Right kidney (tissue), 1 donor: ENCODE results near the gene ABCG4.
"Not testable (repeated sequence)": the region's sequence is repeated elsewhere in the genome, so short reads cannot be mapped to it uniquely, and the experiment has no call there.

Source experiments
- DNase-seq: peaks from one replicate; pipeline ENCODE4 v3.0.0-alpha.2; 2016

The ABCG4 gene

DNA sequence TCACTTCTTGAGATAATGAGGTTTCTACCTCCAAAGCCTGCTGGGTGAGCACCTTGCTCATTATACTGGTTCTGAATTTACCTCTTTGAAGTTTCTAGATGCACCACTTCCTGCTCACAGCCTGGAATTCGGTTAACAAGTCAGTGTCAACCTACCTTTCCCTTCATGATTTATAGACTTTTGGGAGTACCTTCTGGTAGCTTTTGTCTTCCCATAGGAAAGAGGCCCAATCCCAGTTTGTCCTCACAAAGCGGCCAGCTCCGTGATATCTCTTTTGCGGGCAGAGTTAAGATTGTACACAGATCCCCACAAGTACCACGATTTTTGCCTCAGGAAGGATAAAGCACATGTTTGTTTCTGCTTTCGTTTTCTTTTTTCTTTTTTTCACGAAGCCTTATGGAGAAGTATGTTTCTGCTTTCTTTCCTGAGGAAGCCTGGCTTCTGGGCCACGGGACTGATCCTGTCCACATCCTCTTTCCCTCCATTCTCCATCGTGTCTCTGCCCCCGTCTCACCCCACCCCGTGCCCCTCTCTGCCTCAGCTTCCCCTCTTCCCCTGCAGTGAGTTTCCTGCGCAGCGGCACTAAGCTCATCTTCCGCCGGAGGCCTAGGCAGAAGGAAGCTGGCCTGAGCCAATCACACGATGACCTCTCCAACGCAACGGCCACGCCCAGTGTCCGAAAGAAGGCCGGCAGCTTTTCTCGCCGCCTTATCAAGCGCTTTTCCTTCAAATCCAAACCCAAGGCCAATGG lies 33.2 kb upstream of the ABCG4 start:
- DNase-seq: no peak

DNA sequence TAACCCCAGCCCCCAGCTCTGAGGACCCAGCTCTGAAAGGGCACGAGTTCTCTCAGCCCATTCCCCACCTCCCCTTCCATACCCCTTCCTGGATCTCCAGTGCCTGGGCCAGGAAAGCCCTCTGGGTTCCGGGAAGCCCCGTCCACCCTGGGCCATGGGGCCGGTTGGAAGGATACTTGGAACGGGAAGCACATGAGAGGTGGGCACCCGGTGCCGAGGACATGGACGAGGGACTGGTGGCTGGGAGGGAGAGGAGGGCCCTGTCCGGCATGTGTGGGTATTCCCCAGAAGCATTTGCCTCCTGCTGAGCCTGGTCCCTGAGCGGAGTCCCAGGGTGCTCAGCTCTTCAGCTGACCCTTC lies 32.6 kb upstream of the ABCG4 start:
- no peak for DNase-seq

- no peak for DNase-seq
Observed at GRCh38 chr11:119116601-119117000, 32.3 kb upstream of the ABCG4 start.

DNA sequence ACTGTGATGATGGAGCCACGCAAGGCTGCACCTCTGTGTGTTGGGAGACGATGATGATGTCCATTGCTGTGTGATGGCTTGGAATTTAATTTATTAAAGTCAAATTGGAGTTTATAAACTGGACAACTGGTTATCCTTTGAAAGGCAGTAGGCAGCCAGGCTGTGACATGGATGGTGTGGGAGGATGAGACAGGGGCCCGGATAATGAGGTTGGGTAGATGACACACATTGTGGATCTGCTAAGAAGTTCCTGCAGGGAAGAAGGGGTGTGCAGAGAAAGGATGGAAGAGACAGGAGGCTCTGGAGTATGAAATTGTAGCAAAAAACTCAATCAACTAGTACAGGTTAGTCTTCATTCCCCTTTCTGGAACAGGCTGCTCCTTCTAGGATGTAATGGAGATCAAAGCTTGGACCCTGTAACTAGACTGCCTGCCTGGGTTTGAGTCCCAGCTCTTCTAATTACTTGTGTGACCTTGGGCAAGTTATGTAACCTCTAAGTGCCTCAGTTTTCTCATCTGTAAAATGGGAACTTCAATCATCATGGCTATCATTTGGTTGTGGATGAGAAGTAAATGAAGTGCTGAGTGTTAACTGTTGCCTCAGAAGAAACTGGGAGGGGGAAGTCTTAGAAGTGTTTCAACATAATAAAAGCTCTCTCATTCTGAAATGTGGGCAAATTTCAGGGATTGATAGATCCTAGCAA lies 31.7 kb upstream of the ABCG4 start:
- no peak for DNase-seq

GRCh38 chr11:119118227-119118626 lies 30.6 kb upstream of the ABCG4 start:
- no peak for DNase-seq

GRCh38 chr11:119118946-119119345 lies 29.9 kb upstream of the ABCG4 start:
- no peak for DNase-seq

GRCh38 chr11:119120639-119121007 lies 28.2 kb upstream of the ABCG4 start:
- no peak for DNase-seq

DNA sequence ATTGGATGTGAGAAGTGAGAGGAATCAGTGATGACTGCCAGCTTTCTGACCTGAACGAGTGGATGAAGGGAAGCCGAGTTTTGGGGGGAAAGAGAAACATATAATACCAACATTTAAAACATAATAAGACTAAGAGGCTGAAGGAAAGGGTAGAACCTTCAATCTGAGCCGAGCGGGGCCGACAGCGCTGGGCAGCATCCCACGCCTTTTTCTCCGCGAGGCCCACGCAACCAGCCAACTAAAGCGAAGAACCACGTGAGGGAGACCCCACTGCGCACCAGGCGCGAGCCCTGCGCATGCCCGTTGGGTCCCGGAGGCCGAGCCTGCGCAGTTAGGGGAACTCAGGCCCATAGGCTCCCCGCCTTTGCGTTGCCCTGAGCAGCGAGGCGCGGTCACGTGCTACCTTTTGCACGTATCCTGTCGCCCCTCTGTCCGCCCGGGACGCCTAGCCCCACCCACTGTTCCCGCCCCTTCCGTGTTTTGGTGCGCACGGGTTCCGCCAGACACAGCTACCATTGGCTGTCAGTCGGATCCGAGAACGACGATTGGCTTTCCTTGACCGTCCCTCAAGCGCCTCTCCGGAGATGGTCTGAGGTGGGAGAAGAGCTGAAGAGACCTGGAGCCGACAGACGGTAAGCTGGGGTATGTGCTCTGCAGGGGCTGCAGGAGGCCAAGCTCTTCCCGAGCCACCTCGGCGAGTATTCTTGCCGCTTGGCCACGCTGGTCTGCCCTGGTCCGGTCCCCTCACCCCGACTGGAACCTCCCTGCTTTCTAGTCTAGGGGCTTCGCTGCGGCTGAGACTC lies 27.6 kb upstream of the ABCG4 start, which contains the start of gene HINFP:
Gene HINFP (plus strand): TSS at position 573 of the 803 bp plus-strand sequence. CDS start 5,365 bp downstream, outside the sequence.
- peak; percentile 89 for DNase-seq

GRCh38 chr11:119121811-119122124 lies 27.1 kb upstream of the ABCG4 start:
- no peak for DNase-seq

- DNase-seq: no peak
Observed at GRCh38 chr11:119125821-119126220, 23.0 kb upstream of the ABCG4 start.

DNA sequence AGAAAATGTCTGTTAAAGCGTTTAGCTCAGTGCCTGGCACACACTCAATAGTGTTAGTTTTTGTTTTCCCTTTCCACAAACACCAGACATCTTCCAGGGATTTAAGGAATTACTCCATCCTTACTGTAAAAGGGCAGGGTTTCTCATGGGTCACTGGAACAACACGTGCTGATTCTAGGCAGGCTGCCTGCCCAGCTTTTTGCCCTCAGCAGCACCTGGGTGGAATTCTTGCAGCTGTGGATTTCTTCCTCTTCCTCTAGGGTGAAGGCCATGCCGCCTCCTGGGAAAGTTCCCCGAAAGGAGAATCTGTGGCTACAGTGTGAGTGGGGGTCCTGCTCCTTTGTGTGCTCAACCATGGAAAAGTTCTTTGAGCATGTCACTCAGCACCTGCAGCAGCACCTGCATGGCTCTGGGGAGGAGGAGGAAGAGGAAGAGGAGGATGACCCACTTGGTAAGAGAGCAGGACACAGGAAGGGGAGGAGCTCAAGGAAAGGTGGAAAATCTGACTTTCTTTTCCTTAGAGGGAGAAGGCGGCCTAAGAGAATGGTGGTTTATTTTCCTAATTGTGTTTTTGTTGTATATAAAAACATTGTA lies 22.1 kb upstream of the ABCG4 start:
- DNase-seq: no peak

DNA sequence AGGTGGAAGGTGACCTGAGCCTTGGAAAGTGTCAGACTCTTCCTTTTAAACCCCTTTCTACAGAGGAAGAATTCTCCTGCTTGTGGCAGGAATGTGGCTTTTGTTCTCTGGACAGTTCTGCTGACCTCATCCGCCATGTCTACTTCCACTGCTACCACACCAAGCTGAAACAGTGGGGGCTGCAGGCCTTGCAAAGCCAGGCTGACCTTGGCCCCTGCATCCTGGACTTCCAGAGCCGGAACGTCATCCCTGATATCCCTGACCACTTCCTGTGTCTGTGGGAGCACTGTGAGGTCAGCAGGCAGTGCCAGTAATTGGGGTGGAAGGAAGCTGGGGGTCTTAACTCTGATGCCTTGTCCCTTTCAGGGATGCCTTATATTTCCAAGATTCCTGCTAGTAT lies 18.2 kb upstream of the ABCG4 start:
- DNase-seq: no peak

GRCh38 chr11:119134389-119134978 lies 14.4 kb upstream of the ABCG4 start:
- no peak for DNase-seq

GRCh38 chr11:119139276-119139675 lies 9.6 kb upstream of the ABCG4 start:
- DNase-seq: not testable (repeated sequence)

DNA sequence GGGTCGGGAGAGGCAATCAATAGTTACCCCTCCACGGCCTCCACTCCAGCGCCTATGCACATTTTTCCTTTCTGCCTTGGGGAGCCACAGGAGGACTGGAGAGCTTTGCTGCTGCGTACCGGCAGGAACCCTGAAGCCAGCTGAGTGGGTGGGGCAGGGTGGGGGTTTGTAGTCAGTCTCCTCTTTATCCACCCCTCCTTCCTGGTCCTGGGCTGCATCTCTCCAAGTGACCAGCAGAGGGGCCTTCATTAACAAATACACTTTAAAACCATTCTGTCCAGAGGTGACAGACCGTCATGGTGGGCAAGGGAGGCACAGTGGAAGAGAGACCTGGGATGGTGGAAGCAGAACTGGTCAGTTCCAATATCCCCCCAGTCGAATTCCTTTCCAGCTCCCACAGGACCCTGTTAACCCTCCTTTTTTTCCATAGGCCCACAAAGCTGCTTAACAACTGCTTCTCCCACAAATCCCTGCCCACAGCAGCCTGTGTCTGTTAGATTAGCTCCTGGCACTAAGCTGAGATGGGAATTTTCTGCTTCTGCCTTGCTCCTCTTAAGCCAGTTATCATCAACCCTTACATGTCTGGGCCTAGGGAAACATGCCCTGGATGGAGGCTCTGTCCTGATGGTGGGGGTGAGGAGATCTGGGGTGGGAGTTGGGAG lies 3.9 kb upstream of the ABCG4 start:
- DNase-seq: peak; percentile 50

DNA sequence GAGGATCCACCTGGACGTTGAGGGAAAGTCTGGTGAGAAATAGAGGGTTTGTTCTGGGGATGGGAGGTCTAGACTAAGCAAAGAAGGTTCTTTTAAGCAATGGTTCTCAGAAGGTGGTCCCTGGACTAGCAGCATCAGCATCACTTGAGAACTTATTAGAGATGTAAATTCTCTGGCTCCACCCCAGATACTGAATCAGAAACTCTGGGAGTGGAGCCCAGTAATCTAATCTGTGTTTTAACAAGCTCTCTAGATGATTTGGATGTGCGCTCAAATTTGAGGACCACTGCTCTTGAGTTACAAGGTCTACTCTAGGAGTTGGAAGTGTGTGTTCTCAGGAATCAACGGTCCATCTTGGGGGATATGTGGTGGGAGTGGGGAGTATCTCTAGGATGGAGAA lies 3.3 kb upstream of the ABCG4 start:
- DNase-seq: no peak

GRCh38 chr11:119147604-119148333 lies 1.1 kb upstream of the ABCG4 start:
- DNase-seq: no peak

GRCh38 chr11:119148720-119149017 lies 183 bp upstream of the ABCG4 start:
- no peak for DNase-seq

GRCh38 chr11:119149786-119150275 lies 979 bp downstream of the ABCG4 start:
- no peak for DNase-seq

DNA sequence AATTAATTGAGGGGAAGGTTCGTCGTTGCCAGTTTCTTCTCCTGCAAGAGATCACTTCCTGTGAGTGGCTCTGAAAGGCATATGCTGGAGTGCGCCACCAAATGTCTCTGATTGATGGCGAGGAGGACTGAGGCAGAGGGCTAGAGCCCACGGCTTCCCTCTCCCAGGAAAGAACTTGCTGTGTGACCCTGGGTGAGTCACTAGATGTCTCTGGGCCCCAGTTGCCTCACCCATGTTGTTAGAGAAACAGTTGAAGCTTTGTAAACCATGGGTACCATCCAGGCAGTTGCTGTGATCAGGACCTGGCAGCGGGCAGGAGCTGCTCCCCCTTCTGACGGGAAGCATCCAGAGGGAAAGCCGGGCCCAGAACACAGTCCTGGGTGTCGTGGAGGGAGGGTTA lies 3.2 kb downstream of the ABCG4 start:
- no peak for DNase-seq

DNA sequence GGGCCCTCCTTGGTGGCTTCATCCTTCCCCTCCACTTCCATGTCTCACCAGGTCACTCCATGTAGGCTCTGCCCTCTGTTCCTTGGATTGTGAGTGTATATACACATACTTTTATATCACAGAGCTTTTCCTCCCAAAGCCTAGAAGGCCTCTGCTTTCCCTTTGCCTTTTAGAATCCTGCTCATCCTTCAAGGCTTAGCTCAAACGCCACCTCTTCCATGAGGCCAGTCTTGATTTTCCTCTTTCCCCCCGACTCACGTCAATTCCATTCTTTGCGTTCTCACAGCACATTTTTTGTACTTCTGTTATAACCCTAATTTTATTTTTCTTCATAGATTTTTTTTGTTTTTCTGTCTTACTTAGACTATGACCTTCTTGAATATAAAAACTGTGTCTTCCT lies 3.8 kb downstream of the ABCG4 start:
- no peak for DNase-seq
